MG63 (cell line): ENCODE data around the gene CAMKK1. TPM values are rescaled to one million over a fixed set of nuclear protein-coding genes. Genes with fewer than 3 reads are reported as not detected.
"Not testable (repeated sequence)": the region's sequence is repeated elsewhere in the genome, so short reads cannot be mapped to it uniquely, and the experiment has no call there.

Experiments
- DNase-seq: peaks from one replicate; pipeline ENCODE4 v3.0.0-alpha.2; 2020
- H3K27me3 ChIP-seq: fragments of 250-450 bp; sonication (Bioruptor Pico); 2 replicates; pipeline ENCODE4 v1.5.1; 2020; ENCODE audit warnings: mild to moderate bottlenecking, moderate library complexity
- H3K36me3 ChIP-seq: fragments of 250-450 bp; sonication (Bioruptor Pico); 2 replicates; pipeline ENCODE4 v1.5.1; 2020; ENCODE audit warnings: mild to moderate bottlenecking, moderate library complexity
- H3K4me3 ChIP-seq: fragments of 250-450 bp; sonication (Bioruptor Pico); 2 replicates; pipeline ENCODE4 v1.5.1; 2020; ENCODE audit warnings: mild to moderate bottlenecking, moderate library complexity
- H3K9me3 ChIP-seq: fragments of 250-450 bp; sonication (Bioruptor Pico); 2 replicates; pipeline ENCODE4 v1.5.1; 2020; ENCODE audit warnings: mild to moderate bottlenecking, moderate library complexity
- total RNA-seq: library from RNA; depleted of rRNA; stranded (reverse); fragments of >200 nt; shearing (Covaris generic); gene quantifications from 2 replicates; pipeline ENCODE4 v1.2.3, GENCODE V29; 2014; ENCODE audit warnings: low replicate concordance

CAMKK1 gene
- total RNA-seq, 1 experiment from 2014 or later = 3.9 TPM

DNA sequence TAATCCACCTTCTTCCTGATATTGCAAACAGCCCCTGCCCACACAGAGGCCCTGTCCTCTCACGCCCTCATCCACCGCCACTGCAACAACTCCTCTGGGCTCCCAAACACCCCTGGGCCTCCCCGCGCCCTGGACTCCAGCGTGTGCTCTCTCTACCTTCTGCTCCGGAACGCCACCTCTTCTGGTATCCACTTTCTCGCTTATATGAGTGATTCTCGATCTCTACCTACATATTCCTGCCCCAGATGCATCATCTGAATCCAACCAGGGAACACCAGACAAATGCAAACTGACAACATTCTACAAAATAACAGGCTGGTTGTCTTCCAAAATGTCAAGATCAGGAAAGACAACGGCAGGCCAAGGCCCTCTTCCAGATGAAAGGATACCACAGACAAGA is 19.0 kb downstream of the CAMKK1 start:
- DNase-seq = no peak
- Histone ChIP-seq H3K9me3 (no peaks in the 10 kb centered on the region), H3K27me3 (no peaks in the 10 kb centered on the region), H3K4me3 (no peak overlapping the region), H3K36me3 (no peaks in the 10 kb centered on the region; the same call in 1 of the 2 replicates)

GRCh38 chr17:3870871-3871306 is 22.0 kb downstream of the CAMKK1 start:
- Histone ChIP-seq H3K4me3 (no peak overlapping the region), H3K36me3 (no peaks in the 10 kb centered on the region; the same call in 1 of the 2 replicates), H3K9me3 (no peaks in the 10 kb centered on the region), H3K27me3 (no peaks in the 10 kb centered on the region)
- DNase-seq = no peak

DNA sequence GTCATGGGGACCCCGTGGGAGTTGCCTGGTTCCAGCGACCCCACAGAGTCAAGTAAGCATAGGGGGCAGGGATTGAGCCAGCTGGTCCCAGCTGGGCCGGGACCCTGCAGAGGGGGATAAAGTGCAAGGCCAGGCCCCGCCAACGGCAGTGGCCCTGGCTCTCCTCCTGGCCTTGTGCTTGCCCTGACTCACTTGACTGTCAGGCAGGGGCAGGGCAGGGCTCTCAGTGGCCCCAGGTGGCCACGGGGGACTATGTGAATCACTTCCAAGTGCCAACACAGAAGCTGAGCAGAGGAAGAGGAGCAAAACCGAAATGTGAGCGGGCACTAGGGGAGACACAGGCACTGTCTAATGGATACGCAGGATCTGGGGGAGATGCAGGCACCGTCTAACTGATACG is 25.2 kb downstream of the CAMKK1 start:
- Histone ChIP-seq H3K27me3 (no peaks in the 10 kb centered on the region), H3K4me3 (no peak overlapping the region), H3K36me3 (no peaks in the 10 kb centered on the region), H3K9me3 (no peaks in the 10 kb centered on the region)
- no peak for DNase-seq

DNA sequence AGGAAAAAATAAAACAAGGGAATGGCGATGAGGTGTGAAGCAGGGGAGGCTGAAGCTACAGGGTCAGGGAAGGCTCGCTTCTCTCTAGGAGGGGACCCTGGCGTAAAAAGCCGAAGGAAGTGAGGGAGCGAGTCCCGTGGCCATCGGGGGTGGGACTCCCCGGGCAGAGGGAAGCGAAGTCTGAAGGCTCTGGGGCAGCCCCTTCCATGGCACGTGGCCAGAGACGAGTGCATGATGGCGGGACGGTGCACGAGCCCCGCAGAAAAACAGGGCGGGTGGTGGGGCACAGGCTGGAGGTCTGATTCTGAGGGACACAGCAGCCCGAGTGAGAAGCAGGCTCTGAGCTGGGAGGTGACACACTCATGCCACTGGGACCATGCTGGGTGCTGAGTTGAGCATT is 25.7 kb downstream of the CAMKK1 start:
- DNase-seq = no peak
- no peaks in the 10 kb centered on the region for H3K36me3 ChIP-seq
- no peak overlapping the region for H3K4me3 ChIP-seq
- H3K9me3 ChIP-seq = no peaks in the 10 kb centered on the region
- no peaks in the 10 kb centered on the region for H3K27me3 ChIP-seq

DNA sequence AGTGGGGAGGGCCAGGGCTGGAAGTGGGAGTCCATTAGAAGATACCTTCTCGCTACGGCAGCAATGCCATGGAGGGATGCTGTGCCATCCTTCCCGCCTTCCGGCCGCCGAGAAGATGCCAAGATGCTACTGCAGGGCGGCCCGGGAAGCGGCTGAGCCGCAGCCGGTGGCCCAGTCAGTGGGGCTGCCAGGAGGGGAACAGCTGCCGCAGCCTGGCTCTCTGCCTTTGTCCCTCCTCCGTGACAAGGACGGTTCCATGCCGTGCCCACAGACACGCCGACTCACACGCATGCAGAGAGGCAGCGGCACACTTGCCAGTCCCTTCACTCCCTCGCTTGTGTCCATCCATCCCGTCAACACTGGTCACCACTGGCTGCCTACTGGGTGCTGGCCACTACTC is 26.6 kb downstream of the CAMKK1 start:
- no peaks in the 10 kb centered on the region for H3K36me3 ChIP-seq
- H3K27me3 ChIP-seq = no peaks in the 10 kb centered on the region
- DNase-seq = no peak
- no peaks in the 10 kb centered on the region for H3K9me3 ChIP-seq
- H3K4me3 ChIP-seq = no peak overlapping the region

GRCh38 chr17:3865176-3865575 is 27.7 kb downstream of the CAMKK1 start:
- Histone ChIP-seq H3K36me3 (no peaks in the 10 kb centered on the region), H3K4me3 (no peak overlapping the region), H3K27me3 (no peaks in the 10 kb centered on the region), H3K9me3 (no peaks in the 10 kb centered on the region)
- peak; percentile 80 for DNase-seq

GRCh38 chr17:3864534-3864933 is 28.3 kb downstream of the CAMKK1 start:
- Histone ChIP-seq H3K9me3 (no peaks in the 10 kb centered on the region), H3K36me3 (no peaks in the 10 kb centered on the region), H3K4me3 (no peak overlapping the region), H3K27me3 (no peaks in the 10 kb centered on the region)
- no peak for DNase-seq

- no peak for DNase-seq
- H3K9me3 ChIP-seq = no peaks in the 10 kb centered on the region
- H3K4me3 ChIP-seq = no peak overlapping the region
- no peaks in the 10 kb centered on the region for H3K27me3 ChIP-seq
- no peaks in the 10 kb centered on the region for H3K36me3 ChIP-seq
Measured at GRCh38 chr17:3861761-3862681, 30.8 kb downstream of the CAMKK1 start.

DNA sequence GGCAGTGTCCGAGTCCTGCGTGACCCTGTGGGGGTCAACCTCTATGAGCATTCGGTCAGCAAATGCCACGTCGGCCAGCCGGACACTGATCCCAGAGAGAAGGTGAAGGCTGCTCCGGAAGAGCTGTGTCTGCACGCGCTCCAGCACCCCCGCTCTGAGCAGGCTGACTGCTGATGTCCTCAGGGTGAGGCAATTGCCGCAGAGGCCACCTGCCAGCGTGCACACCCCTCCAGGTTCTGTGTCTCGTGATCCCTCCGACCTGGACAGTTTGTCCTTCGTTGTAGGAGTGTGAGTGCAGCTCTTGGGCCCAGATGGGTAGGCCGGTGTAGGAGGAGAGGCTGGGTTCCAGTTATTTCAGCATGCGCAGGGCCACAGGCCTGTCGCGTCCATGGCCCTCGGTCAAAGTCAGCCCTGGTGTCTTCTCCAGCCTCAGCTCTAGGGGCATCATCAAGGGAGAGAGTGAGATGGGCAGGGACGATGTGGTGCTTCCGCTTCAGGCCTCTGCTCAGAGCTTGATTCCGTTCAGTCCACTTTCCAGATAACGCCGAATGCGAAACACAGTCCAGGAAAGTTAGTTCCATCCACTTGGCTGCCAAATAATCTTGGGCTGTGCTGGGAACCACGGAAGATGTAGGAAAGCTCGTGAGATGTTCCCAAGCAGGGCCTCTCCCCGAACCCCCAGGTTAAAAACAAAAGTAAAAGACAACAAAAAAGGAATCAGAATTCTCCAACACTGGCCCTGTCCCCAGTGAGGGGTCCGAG is 31.7 kb downstream of the CAMKK1 start:
- H3K27me3 ChIP-seq = no peaks in the 10 kb centered on the region
- no peaks in the 10 kb centered on the region for H3K36me3 ChIP-seq
- no peak for DNase-seq
- H3K4me3 ChIP-seq = no peak overlapping the region
- H3K9me3 ChIP-seq = no peaks in the 10 kb centered on the region

GRCh38 chr17:3859940-3860339 is 32.9 kb downstream of the CAMKK1 start:
- no peak for DNase-seq
- H3K9me3 ChIP-seq = no peaks in the 10 kb centered on the region
- H3K36me3 ChIP-seq = no peaks in the 10 kb centered on the region
- no peak overlapping the region for H3K4me3 ChIP-seq
- H3K27me3 ChIP-seq = no peaks in the 10 kb centered on the region

GRCh38 chr17:3857261-3858105 is 35.4 kb downstream of the CAMKK1 start:
- DNase-seq = no peak
- H3K36me3 ChIP-seq = no peaks in the 10 kb centered on the region

GRCh38 chr17:3854204-3854603 is 38.6 kb downstream of the CAMKK1 start:
- not testable (repeated sequence) for H3K36me3 ChIP-seq, H3K4me3 ChIP-seq, DNase-seq, H3K9me3 ChIP-seq, H3K27me3 ChIP-seq

More at GRCh38 chr17:3857261-3858105, 35.4 kb downstream of the CAMKK1 start:
- H3K9me3 ChIP-seq = no peaks in the 10 kb centered on the region
- H3K27me3 ChIP-seq = no peaks in the 10 kb centered on the region
- H3K4me3 ChIP-seq = no peak overlapping the region

DNA sequence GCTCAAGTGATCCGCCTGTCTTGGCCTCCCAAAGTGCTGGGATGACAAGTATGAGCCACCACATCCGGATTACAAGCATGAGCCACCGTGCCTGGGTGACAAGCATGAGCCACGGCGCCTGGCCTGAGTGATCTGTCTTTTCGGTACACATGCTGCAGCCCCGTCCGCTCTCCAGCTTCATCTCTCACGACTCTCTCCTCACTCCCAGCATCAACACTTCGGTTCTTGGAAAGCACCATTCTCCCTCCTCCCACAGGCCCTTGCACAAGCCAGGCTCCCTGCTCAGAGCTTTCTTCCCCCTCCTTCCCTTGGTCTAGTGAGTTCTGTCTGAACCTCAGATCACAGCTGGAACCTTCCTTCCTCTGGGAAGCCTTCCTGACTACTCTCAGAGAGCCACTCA is 40.3 kb downstream of the CAMKK1 start:
- no peak for DNase-seq
- Histone ChIP-seq H3K27me3 (no peaks in the 10 kb centered on the region), H3K9me3 (no peaks in the 10 kb centered on the region), H3K36me3 (no peaks in the 10 kb centered on the region), H3K4me3 (no peak overlapping the region)

DNA sequence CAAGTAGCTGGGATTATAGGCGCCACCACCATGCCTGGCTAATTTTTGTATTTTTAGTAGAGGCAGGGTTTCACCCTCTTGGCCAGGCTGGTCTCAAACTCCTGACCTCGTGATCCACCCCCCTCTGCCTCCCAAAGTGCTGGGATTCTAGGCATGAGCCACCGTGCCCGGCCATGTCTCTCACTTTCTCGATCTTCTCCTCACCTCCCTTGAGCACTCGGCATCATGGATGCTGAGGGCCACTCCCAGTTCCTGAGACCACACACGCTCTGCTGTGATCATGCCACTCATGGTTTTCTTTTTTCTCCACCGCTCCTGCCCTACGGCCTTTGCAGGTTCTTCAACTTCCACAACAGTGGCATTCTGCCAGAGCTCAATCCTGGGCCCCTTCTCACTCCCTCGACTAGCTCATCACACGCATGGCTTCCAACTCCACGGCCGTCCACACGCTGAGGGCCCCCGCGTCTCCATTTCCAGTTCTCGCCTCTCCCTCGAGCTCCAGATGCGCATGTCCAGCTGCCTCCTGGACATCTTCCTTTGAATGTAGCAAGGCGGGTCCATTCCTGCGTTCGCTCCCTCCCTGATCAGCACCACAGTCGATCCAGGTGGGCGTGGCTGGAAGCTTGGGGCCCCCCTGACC is 41.3 kb downstream of the CAMKK1 start:
- Histone ChIP-seq H3K4me3 (no peak overlapping the region), H3K36me3 (no peaks in the 10 kb centered on the region), H3K9me3 (no peaks in the 10 kb centered on the region), H3K27me3 (no peaks in the 10 kb centered on the region)
- no peak for DNase-seq

- H3K4me3 ChIP-seq = no peak overlapping the region
- H3K9me3 ChIP-seq = no peaks in the 10 kb centered on the region
- no peaks in the 10 kb centered on the region for H3K27me3 ChIP-seq
- DNase-seq = no peak
- peaks cover 6% of the 10 kb centered on the region; the same call in 1 of the 2 replicates for H3K36me3 ChIP-seq
Measured at GRCh38 chr17:3848229-3848835, 44.5 kb downstream of the CAMKK1 start.

DNA sequence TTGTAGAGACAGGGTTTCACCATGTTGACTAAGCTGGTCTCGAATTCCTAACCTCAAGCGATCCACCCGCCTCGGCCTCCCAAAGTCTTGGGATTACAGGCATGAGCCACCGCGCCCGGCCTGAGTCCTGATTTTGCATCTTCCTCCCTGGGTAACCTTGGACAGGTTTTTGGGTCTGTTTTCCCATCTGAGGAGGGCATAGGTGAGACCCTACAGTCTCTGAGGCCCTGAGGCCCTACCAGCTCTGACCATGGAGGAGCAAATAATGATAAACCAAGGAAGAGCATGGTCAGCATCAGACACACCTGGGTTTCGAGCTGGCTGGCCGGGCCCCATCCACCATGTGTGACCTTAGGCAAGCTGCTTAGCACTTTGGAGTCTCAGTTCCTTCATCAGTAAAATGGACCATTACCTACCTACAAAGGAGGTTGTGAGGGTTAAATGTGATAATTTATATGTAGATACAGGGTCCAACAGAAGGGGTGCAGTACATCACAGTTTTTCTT is 45.6 kb downstream of the CAMKK1 start:
- H3K36me3 ChIP-seq = peaks cover 12% of the 10 kb centered on the region; the same call in 1 of the 2 replicates
- H3K27me3 ChIP-seq = no peaks in the 10 kb centered on the region
- no peaks in the 10 kb centered on the region for H3K9me3 ChIP-seq
- no peak overlapping the region for H3K4me3 ChIP-seq
- no peak for DNase-seq
